ENCODE results near the gene PIGR.

Gene PIGR

DNA sequence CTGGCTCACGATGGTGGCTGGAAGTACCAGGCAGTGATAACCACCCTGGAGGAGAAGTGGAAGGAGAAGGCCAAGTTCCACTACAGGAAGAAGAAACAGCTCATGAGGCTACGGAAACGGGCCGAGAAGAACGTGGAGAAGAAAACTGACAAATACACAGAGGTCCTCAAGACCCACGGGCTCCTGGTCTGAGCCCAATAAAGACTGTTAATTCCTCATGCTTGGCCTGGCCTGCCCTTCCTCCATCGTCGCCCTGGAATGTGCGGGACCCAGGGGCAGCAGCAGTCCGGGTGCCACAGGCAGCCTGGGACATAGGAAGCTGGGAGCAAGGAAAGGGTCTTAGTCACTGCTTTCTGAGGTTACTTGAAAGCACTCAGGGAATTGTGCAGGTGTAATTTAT lies 38.2 kb downstream of the PIGR start:
- DNase-seq: no peak

DNA sequence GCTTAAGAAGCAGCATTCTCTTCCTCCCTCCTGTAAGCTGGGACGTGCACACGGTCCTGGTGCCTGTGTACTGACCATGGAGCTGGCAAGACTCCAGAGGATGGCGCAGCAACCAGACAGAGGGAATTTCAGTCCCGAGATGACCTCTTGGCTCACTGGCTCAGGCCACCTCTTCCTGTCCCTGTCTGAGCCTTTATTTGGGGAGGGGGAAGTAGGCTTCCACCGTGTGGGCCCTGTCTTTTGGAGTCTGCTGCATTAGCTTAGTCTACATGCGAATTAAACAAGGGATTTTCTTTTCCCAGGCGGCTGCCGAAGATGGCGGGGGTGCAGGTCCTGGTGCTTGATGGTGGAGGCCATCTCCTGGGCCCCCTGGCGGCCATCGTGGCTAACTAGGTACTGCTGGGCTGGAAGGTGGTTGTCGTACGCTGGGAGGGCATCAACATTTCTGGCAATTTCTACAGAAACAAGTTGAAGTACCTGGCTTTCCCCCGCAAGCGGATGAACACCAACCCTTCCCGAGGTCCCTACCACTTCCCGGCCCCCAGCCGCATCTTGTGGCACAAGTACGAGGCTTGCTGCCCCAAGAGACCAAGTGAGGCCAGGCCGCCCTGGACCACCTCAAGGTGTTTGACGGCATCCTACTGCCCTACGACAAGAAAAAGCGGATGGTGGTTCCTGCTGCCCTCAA lies 38.8 kb downstream of the PIGR start:
- no peak for DNase-seq

- DNase-seq: no peak
These were observed 40.7 kb downstream of the PIGR start for GRCh38 chr1:206905295-206906164.

GRCh38 chr1:206904423-206905142 lies 41.7 kb downstream of the PIGR start:
- no peak for DNase-seq

DNA sequence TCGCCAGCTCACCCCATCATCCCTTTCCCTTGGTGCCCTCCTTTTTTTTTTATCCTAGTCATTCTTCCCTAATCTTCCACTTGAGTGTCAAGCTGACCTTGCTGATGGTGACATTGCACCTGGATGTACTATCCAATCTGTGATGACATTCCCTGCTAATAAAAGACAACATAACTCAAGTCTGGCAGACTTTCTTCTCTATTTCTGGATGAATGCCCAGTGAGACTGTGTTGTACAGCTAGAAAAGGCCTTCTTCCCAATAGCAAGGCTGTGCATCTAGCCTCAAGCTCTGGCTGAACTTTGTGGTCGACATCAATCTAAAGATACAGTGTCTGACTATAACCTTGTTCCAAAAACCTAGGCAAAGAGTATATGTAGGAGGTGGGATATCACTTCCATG lies 42.6 kb downstream of the PIGR start:
- DNase-seq: no peak

DNA sequence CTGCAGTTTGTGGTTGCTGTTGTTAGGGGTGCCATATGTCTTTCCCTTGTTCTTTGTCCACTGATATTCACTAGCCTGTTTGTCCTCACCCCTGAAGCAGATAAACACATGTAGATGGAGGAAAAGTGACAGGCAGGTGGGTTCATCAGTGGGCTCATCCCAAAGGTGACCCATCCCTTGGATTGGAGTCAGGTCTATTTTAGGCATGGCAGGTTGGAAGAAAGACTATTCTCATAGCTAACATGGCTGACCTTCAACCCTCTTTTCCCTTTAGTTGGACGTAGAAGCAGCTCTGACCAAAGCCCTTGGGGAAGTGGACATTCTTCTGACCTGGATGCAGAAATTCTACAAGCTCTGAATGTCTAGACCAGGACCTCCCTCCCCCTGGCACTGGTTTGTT lies 43.6 kb downstream of the PIGR start:
- DNase-seq: no peak

GRCh38 chr1:206901944-206902343 lies 44.3 kb downstream of the PIGR start:
- no peak for DNase-seq

DNA sequence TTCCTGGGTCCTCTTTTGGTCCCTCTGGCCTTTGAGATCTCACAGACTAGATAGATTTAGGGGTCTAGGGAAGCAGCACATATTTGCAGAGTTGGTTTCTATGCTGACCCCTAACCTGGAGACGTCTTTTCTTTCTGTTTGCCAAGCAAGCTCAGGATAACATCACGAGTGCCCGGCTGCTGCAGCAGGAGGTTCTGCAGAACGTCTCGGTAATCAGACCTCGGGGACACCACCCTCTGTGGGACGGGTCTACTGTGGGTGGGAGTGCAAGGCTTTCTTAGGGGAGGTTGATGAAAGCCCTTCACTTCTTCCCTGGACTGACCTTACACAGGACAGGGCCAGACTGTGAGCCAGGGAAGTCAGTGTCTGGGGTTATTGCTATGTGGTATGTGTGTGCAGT lies 46.1 kb downstream of the PIGR start:
- DNase-seq: no peak

DNA sequence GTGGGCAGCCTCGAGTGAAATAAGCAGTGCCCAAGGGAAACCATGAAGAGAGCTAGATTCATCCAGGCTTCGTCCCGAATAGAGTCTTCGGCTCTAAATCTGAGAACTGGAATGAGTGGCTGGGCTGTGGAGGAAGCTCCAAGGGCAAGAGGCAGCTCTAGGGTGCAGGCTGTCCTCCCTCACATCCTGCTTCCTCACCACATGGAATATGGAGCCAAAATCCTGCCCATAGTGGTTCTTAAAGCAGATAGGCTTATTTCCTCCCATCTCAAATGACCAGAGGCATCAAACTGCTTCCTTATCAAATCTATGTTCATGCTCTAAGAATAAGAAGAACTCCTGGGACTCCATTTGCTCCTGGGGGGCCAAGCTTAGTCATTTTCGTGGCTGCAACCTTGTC lies 46.5 kb downstream of the PIGR start:
- no peak for DNase-seq

DNA sequence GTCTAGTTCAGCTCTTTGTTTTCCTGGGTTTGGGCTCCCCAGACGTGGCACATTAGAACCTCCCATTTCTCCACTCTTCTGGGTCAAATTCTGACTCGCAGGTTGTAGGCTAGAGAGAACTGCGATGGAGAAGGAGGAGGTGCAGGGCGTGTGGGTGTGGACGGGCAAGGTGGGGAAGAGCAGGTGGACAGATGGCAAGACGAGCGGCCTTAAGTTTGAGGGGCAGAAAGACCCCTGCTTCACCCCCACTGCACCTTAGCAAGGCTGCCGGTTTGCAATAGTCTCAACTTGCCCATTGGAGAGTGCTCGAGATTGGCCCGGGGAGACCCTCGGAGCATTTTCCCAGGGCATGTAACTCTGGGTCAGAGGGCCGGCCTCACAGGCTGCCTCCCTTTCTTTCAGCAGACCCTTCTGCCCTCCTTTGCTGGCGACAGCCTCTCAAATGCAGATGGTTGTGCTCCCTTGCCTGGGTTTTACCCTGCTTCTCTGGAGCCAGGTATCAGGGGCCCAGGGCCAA lies 47.3 kb downstream of the PIGR start:
- DNase-seq: no peak

DNA sequence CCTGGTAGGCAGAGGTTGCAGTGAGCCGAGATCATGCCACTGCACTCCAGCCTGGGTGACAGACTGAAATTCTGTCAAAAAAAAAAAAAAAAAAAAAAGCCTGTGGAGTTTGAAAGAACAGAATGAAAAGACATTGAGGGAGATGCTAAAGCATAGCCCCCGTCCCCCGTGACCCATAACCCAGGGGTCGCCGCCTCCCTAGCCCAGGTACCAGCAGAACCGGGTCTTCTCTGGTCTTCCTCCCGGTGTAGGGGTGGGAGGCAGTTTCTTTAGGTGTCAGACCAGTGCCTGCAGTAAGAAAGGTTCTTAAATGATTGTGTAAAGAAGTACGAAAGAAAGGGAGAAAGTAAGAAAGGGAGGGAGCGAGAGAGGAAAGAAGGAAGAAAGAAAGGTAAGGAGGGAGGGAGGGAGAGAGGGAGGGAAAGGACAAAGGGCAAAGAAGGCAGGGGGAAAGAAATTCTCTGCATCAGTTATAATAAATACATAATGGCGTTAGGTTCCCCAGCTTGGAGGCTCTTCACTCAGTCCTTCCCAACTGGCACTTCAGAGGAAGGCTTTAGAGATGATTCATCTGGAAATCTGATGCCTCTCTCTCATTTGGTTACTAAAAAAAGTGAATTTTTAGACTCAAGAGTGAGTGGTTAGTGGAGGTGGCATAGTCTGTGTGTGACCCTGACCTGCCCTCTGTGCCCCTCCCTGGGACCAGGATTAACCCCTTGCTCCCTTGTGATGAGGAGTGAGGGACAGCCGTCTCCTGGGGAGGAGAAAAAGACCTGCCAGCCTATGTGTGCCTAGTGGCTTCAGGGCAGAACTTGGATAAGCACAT lies 48.0 kb downstream of the PIGR start:
- DNase-seq: no peak

DNA sequence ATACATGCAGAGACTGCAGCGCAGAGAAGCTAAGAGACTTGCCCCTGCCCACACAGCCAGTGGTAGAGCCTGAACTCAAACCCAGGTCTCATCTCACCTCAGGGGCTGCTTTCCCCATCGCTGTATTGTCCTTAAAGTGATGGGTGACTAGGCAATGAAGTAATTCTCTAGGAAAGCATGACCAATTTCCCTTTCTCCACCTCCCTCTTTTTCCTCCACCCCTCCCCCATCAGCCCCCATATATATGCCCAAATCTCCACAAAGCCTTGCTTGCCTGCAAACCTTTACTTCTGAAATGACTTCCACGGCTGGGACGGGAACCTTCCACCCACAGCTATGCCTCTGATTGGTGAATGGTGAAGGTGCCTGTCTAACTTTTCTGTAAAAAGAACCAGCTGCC lies 49.1 kb downstream of the PIGR start, which contains the start of gene IL24:
Gene IL24, plus strand, starts transcription at position 269 of the 400 bp plus-strand sequence. CDS start 390 bp downstream, outside the sequence.
- no peak for DNase-seq

GRCh38 chr1:206896261-206896660 lies 50.0 kb downstream of the PIGR start:
- no peak for DNase-seq

DNA sequence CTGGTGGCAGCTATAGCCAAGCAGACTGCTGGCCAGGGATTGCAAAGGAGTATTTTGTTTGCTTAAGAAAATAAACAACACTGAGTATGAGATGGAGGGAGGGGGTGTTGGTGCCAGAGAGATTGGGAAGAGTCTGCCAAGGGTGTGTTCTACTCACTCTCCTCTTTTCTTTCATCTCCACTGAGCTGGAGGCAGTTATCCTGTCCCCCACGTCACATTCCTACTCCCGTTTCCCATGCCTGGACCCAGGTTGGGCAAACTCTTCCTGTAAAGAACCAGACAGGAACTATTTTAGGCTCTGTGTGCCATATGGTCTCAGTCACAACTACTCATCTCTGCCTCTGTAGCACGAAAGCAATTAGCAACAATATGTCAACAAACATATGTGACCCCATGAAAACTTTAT lies 50.4 kb downstream of the PIGR start:
- DNase-seq: peak; percentile 34

GRCh38 chr1:206895325-206895724 lies 50.9 kb downstream of the PIGR start:
- peak; percentile 21 for DNase-seq

DNA sequence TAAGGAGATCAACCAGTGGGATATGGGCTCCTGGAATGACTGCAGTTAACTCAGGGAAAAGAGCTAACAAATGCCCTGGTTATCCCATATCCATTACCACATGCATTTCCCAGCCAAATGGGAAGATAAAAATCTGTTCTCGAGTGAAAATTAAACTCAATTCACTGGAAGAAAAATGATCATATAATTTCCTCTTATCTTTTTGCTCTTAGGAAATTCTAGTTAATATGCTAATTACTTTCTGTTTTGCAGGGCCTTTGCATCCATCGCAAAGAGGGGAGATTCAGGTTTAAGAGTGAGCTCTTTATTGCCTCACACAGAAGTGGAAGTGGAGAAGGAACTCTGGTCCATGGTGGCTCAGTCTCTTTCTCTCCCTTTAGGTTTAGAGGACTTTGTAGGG lies 52.9 kb downstream of the PIGR start:
- no peak for DNase-seq

DNA sequence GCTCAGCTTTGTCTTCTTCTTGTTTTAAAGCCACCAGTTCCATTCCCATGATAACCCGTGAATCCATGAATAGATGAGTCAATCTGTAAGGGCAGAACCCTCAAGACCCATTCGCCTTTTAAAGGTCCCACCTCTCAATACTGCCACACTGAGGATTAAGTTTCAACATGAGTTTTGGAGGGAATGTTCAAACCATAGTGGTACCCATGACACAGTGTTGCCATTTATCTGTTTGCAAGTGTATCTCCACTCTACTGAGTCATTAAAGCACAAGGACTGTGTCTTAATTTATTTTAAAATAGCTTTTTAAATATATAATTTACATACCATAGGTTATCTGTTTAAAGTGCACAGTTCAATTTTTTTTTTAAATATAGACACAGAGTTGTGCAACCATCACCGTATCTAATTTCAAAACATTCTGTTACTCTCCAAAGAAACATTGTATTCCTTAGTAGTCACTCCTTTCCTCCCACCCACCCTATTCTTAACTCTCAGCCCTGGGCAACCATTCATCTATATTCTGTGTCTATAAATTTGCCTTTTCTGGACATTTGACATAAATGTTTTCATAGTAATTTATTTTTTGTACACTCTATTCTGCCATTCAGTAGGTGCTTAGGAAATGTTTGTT lies 53.8 kb downstream of the PIGR start:
- DNase-seq: no peak

DNA sequence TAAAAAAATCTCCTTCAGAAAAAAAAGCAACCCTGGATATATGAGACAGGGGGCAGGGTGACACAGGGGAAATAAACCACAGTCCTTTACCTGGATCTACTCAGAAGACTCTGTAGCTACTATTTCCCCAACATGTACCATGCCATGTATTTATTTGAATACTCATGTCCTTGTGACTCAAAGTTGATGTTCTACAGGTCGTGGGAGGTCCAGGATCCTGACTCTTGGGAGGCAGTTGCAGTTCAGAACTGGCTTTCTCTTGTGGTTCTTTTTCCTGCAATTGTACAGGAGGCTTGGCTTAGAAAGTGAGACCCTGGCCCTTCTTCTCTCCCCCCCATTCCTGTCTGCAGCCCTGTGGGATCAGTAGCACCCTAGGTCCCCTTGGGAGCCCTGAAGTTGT lies 54.9 kb downstream of the PIGR start:
- DNase-seq: no peak

GRCh38 chr1:206890125-206891060 lies 55.9 kb downstream of the PIGR start:
- no peak for DNase-seq

DNA sequence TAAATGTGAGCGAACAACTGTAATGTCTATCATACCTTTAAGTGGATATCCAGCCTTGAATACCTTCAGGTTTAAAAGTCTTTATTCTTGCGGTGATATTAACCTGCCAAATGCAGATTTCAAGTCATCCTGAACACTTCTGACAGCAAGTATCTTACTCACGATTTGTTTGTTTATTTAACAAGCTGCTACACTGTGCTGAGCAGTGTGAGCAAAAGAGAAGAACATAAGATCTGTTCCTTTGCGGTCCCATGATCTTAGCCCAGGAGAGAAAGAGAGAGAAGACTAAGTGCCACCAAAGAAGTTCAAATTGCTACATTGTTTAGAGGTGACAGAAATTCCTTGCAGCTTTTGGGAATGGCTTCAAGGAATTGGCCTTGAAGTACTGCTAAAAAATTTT lies 58.6 kb downstream of the PIGR start:
- DNase-seq: no peak

DNA sequence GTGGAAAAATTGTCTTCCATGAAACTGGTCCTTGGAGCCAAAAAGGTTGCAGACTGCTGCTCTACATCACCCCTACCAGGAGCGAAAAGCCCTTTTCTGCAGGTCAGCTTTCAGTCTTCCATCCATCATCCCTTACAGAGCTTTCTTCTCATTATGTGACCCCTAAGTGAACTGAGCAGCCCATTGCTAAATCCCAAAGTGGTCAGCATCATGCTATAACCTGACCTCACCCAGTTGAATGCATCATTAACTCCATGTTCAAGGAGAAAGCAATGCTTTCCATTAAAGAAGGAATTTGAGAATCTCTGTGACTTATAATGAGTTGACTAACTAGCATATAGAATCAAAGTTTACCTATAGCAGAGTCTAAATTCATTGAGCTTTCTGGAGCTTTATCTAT lies 59.4 kb downstream of the PIGR start:
- DNase-seq: no peak
